Upper lobe of right lung (tissue), 1 donor: Measurements from ENCODE around the gene SPOCD1. TPM values are rescaled to one million over a fixed set of nuclear protein-coding genes. Genes with fewer than 3 reads are reported as not detected.
"Not testable (repeated sequence)": the region's sequence is repeated elsewhere in the genome, so short reads cannot be mapped to it uniquely, and the experiment has no call there.

Experiments used
- ATAC-seq: fragments of 200-7000 bp; cut with Tn5 transposase; one replicate; pipeline ENCODE4 v1.9.1; 2020; ENCODE audit warnings: mild to moderate bottlenecking, moderate library complexity
- DNase-seq: peaks from one replicate; pipeline ENCODE4 v3.0.0-alpha.2; 2020
- H3K27ac ChIP-seq: fragments of 200-600 bp; one replicate; pipeline ENCODE4 v1.8.0; 2022
- H3K27me3 ChIP-seq: fragments of 200-600 bp; one replicate; pipeline ENCODE4 v1.8.0; 2022; ENCODE audit warnings: mild to moderate bottlenecking
- H3K36me3 ChIP-seq: fragments of 200-600 bp; one replicate; pipeline ENCODE4 v1.8.0; 2022
- H3K4me1 ChIP-seq: fragments of 200-600 bp; one replicate; pipeline ENCODE4 v1.8.0; 2022
- H3K4me3 ChIP-seq: fragments of 200-600 bp; one replicate; pipeline ENCODE4 v1.8.0; 2022; ENCODE audit warnings: mild to moderate bottlenecking
- H3K9me3 ChIP-seq: fragments of 200-600 bp; one replicate; pipeline ENCODE4 v1.8.0; 2022
- CTCF ChIP-seq: fragments of 200-600 bp; IDR thresholded peaks from one replicate; pipeline ENCODE4 v1.8.0; 2022; ENCODE audit warnings: antibody characterized with exemption
- intact Hi-C: fragments of 100-400 bp; cut with DNase I; formaldehyde crosslinking; loops from one replicate; pipeline ENCODE4 v1.11.0; 2022
- total RNA-seq: library from RNA; stranded (reverse); fragmentation: NEBNext Ultra II Directional; extraction: Animal tissue kit (Norgen Biotek cat#: 25700); gene quantifications from one replicate; pipeline ENCODE4 v1.2.1, GENCODE V29; 2021
- donor health status: DM: no; HTN: yes; CAD: no; lungs with severe emphysema.

SPOCD1 gene
- total RNA-seq, 1 donor from 2014 or later = 31.4 TPM

GRCh38 chr1:31818206-31818605 is 2.4 kb upstream of the SPOCD1 start:
- Histone ChIP-seq H3K4me3 (no peak overlapping the region), H3K36me3 (no peaks in the 10 kb centered on the region), H3K4me1 (no peaks in the 10 kb centered on the region), H3K27ac (no peak overlapping the region), H3K9me3 (no peaks in the 10 kb centered on the region), H3K27me3 (no peaks in the 10 kb centered on the region)
- DNase-seq (no peak), ATAC-seq (no peak)
- intact Hi-C loops = loop anchor here (10.0 kb wide), 1 partner anchor 137 kb away; no protein-coding TSS in a partner anchor
- no peak for TF ChIP-seq CTCF

GRCh38 chr1:31816947-31817346 is 1.1 kb upstream of the SPOCD1 start:
- H3K4me1 ChIP-seq, DNase-seq, H3K9me3 ChIP-seq, H3K4me3 ChIP-seq, H3K27ac ChIP-seq, H3K36me3 ChIP-seq, H3K27me3 ChIP-seq, ATAC-seq: not testable (repeated sequence)
- intact Hi-C loops = loop anchor here (10.0 kb wide), 1 partner anchor 138 kb away; no protein-coding TSS in a partner anchor

- not testable (repeated sequence) for DNase-seq, H3K9me3 ChIP-seq, H3K27ac ChIP-seq, H3K27me3 ChIP-seq, H3K36me3 ChIP-seq, ATAC-seq, H3K4me1 ChIP-seq, H3K4me3 ChIP-seq
- intact Hi-C loops = loop anchor here (10.0 kb wide), 1 partner anchor 138 kb away; no protein-coding TSS in a partner anchor
These were observed 679 bp upstream of the SPOCD1 start for GRCh38 chr1:31816501-31816900.

GRCh38 chr1:31815307-31815645 is 546 bp downstream of the SPOCD1 start:
- Histone ChIP-seq H3K27me3 (no peaks in the 10 kb centered on the region), H3K9me3 (no peaks in the 10 kb centered on the region), H3K27ac (no peak overlapping the region), H3K36me3 (no peaks in the 10 kb centered on the region), H3K4me3 (no peak overlapping the region), H3K4me1 (no peaks in the 10 kb centered on the region)
- intact Hi-C loops = loop anchor here (10.0 kb wide), 1 partner anchor 140 kb away; no protein-coding TSS in a partner anchor
- DNase-seq (no peak), ATAC-seq (no peak)
- no peak for TF ChIP-seq CTCF

- intact Hi-C loops = loop anchor here (10.0 kb wide), 1 partner anchor 140 kb away; no protein-coding TSS in a partner anchor
- ATAC-seq (no peak), DNase-seq (no peak)
- Histone ChIP-seq H3K27me3 (no peaks in the 10 kb centered on the region), H3K4me1 (no peaks in the 10 kb centered on the region), H3K9me3 (no peaks in the 10 kb centered on the region), H3K27ac (no peak overlapping the region), H3K4me3 (no peak overlapping the region), H3K36me3 (no peaks in the 10 kb centered on the region)
- TF ChIP-seq CTCF = no peak
These were observed 1.1 kb downstream of the SPOCD1 start for GRCh38 chr1:31814631-31815306.

- intact Hi-C loops = loop anchor here (10.0 kb wide), 1 partner anchor 141 kb away; no protein-coding TSS in a partner anchor
- no peaks in the 10 kb centered on the region for H3K9me3 ChIP-seq
- ATAC-seq (no peak), DNase-seq (no peak)
- no peak for TF ChIP-seq CTCF
- H3K4me3 ChIP-seq = no peak overlapping the region
- no peaks in the 10 kb centered on the region for H3K27me3 ChIP-seq
- H3K36me3 ChIP-seq = no peaks in the 10 kb centered on the region
- H3K27ac ChIP-seq = no peak overlapping the region
- H3K4me1 ChIP-seq = no peaks in the 10 kb centered on the region
These were observed 1.7 kb downstream of the SPOCD1 start for GRCh38 chr1:31814041-31814511.
